DLD1 (cell line): ENCODE data around the gene GABRG3.

Source experiments
- in situ Hi-C: cut with HindIII; loops from 2 replicates; pipeline ENCODE4 v1.10.0; 2017; ENCODE audit warnings: low sequenced_read_pairs

The GABRG3 gene

DNA sequence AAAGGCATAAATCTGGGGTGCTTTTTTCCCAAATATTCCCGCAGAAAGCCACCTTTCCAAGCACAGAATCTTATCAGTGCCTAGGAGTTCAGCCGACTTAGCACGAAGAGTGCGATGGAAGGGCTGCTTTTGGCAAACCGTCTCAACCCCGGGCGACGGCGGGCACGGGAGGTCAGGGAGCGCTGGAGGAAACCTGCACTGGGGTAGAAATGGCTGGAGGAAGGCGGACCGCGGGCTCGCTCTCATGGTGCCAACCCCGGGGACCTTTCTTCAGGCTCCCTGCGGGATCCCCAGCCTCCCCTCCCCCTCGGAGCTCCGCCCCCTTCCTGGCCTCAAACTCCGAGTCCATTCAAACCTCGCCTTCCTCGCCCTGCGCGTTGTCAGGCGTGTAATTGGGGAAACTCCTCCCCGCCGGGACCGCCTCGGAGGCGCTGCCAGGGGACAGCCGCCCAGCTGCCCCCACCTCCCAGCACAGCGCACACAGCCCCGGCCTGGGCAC lies at the start of gene GABRG3:
TSS of gene GABRG3 (plus strand) at position 470 of the 499 bp plus-strand sequence.
- in situ Hi-C loops, result no loop called here

DNA sequence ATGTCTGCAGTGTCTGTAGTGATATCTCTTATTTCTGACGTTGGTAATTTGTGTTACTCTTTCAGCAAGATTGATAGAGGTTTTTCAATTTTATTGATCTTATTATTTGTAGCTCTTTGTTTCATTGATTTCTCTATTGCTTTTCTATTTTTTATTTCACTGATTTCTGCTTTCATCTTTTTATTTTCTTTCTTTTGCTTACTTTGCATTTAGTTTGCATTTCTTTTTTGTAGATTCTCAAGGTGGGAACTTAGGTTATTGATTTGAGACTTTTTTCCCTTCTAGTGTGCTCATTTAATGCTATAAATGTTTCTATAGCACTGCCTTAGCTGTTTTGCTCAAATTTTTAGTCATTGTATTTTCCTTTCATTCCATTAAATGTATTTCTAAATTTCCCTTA lies 49.5 kb upstream of the GABRG3 start:
- in situ Hi-C loops, result no loop called here

DNA sequence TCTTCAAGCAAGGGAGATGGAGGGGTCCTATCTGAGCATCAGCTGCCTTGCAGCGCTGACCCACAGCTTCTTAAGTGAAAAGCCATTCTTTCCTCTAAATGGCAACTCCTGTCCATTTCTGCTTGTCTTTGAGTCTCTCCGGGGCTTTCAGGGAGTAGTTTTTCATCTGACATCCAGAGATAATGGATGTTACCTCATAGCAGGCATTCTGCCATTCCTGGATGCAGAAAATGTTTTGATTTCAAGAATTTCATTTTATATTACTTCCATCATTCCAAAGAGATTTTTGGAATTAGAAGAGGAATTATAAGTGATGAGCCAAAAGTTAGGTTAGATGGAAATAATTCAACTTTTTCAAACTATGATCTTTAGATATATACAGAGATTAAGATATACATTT lies 44.9 kb upstream of the GABRG3 start:
- in situ Hi-C loops, result no loop called here

DNA sequence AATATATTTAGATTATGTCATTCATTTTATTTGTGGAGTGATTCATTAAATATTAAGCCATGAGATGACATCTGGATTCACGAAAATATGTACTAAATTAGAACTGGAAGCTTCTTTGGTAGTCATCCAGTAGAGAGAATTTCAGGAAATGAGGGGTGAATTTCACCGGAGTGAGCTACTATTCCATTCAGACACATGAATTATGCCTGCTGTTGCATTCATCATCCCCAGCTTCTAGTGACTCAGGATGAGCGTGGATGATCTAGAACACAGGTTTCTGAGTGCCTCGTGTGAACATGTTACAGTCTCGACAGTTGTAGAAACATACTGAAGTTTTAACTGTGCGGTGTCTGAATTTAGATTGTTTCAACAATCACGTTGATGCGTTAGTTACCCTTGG lies 42.9 kb upstream of the GABRG3 start:
- in situ Hi-C loops, result no loop called here

DNA sequence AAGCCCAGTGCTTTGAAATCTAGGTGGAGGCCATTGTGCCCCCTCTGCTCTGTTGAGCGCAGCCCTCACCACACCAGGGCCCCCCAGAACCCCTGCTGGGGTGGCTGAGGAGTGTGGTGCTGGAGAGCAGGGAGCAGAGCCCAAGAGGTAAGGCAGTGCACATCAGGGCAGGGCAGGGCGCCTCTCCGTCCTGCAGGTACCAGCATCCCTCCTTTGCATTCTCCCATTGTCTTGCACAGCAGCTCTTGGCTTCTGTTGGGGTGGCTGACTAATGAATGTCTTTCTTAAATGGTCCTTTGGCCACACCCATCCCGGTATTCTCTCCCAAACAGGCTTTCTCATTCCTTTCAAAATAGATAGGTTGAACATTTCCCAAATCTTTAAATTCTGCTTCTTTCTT lies 41.4 kb upstream of the GABRG3 start:
- in situ Hi-C loops, result no loop called here

DNA sequence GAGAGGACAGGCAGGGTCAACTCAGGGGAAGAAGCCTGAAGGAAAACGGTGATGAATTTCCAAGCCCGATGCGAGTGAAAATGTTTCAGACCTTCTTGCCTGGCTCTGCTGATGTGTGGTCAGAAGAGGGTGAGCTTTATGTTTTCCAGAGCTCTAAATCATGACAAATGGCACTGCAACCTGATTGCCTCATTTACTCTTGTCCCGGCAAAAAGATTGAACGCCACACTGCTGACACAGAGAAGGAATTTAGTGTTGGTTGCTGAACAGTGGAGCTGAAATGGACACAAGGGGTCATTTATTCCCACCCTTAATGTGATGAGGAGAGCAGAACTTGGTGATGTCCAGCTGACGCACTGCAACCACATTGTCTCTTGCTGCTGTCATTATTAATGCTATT lies 36.1 kb upstream of the GABRG3 start:
- in situ Hi-C loops, result no loop called here

DNA sequence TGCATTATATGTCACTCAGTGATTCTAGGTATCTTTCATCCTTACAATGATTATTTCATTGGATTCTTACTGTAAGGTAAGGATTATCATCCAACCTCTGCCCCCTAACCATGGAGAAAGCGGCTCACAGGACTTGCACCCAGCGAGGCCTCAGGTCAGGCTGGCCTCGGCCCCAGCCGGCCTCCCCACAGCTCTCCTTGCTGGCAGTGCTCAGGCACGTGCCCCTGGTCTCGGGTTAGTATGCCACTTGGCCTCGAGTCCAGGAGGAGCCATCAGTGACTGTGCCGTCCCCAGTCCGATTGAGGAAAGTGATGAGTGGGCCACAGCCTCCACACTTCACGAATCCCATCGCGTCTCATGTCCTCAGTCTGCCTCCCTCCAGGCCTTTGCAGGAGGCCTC lies 35.7 kb upstream of the GABRG3 start:
- in situ Hi-C loops, result no loop called here

DNA sequence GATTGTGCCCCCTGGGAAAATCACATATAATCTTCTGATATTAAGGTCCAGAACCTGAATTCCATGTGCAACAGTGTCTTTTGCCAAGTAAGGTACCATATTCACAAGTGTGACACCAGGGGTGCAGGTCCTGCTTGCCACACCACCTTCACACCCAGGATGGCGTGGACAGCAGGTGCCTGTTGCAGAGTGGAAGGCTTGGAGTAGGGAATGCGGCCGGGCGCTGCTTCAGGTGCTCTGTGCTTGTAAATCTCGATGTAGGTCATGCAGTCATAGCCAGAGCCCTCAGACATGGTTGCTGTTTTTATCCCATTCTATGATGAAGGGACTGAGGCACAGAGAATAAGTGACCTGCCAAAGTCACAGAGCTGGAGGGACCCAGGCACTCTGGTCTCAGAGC lies 34.5 kb upstream of the GABRG3 start:
- in situ Hi-C loops, result no loop called here

DNA sequence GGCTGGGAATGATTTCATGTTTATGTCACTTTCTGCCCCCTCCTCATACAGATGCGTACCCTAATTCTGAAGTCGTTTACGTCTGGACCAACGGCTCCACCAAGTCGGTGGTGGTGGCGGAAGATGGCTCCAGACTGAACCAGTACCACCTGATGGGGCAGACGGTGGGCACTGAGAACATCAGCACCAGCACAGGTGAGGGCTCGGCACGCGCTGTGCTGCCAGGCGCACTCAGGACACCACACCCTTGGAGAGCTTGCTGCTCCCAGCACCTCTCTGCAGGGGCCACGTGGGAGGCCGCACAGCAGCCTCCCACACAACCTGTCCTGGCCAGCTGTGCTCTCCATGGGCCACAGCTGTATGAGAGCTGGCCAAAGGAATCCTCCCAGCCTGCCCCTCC lies 33.8 kb upstream of the GABRG3 start:
- in situ Hi-C loops, result no loop called here

DNA sequence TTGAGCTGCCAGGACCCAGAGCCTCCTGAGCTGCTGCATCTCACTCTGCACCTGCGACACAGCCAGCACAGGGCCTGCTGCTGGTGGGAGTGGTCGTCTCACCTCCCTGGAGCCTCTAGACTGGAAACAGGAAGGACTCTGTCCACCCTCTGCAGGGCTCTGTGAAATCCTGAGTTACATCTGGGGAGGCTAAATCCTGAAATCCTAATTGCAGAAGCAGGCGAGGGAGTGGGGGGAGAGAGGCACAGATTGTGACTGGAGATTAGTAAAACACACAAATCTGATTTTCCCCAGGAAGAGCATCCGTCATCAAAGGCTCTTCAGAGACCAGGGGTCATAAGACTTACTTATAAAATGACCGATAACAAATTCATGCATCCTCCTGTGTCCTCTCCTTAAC lies 31.6 kb upstream of the GABRG3 start:
- in situ Hi-C loops, result no loop called here

DNA sequence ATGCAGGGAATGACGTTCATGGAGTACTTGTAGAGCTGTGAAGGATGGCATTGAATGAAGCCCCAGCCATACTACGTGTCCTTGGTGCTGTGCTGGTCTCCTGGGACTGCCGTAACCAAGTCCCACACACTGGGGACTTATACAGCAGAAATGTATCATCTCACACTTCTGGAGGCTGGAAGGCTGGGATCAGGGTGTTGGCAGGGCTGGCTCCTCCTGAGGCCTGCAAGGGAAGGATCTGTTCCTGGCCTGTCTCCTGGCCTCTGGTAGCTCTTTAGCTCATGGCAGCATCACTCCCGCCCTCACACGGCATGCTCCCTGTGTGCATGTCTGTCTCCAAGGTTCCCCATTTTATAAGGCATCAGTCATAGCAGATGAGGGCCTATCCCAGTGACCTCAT lies 29.5 kb upstream of the GABRG3 start:
- in situ Hi-C loops, result no loop called here

DNA sequence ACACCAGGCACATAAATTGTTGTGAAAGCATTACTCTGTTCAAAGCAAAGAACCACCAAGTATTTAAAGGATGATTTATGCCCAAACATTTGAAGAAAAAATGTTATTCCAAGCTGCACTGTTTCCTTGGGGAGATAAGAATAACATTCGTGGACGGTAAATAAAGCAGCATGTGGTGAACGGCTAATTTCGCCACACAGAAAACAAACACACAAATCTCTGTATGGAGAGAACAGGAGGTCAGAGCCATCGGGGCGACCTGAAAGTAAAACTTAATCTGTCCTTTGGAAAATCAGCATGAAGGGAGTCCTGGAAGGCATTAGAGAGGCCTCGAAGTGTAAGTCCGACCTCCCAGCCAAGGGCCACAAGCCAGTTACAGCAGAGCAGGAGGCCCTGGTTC lies 27.1 kb upstream of the GABRG3 start:
- in situ Hi-C loops, result no loop called here

DNA sequence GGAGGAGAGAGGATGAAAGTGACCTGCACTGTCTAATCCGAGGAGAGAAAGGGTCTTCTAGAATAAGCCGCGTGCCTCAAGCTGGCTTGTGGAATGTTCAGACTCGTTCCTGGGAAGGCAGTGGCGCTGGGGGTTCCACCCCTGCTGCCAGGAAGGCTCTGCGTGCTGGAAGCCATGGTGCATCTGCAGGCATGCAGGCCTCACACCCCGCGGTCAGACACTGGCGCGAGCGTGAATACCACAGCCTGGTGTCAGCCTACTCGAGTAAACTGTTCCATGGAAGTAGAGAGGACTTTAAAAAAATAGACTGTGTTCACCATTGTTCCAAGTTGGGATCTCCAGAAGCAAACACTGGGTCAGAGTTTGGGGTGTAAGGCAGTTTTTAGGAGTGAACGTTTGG lies 25.9 kb upstream of the GABRG3 start:
- in situ Hi-C loops, result no loop called here

DNA sequence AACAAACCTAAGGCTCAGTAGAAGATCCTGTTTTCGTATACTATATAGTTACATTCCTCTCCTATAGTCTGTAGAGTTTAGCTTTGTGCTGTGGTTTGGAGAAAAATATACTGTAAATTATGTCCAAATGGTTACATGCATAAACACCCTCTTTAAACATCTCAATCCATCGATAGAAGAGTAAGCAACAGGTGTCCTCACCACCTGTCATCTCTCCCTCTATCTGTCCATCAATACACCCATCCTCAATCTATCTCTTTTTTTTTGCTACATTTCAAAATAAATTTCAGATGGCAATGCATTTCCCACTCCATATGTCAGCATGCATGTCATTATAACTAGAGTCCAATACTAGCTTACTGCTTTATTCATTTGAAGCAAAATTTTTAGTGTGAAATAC lies 21.0 kb upstream of the GABRG3 start:
- in situ Hi-C loops, result no loop called here

DNA sequence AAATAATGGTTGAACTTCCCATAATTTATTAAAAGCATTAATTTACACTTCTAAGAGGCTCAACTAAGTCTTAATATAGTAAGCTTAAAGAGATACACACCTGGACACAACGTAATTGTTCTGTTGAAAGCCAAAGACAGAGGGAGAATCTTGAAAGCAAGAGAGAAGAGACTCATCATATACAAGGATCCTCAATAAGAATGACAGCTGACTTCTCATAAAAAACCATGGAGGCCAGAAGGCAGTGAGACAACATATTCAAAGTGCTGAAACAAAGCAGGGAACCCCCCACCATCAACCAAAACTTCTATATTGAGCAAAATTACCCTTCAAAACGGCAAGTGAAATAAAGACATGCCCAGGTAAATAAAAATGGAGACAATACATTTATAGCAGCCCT lies 16.6 kb upstream of the GABRG3 start:
- in situ Hi-C loops, result no loop called here

DNA sequence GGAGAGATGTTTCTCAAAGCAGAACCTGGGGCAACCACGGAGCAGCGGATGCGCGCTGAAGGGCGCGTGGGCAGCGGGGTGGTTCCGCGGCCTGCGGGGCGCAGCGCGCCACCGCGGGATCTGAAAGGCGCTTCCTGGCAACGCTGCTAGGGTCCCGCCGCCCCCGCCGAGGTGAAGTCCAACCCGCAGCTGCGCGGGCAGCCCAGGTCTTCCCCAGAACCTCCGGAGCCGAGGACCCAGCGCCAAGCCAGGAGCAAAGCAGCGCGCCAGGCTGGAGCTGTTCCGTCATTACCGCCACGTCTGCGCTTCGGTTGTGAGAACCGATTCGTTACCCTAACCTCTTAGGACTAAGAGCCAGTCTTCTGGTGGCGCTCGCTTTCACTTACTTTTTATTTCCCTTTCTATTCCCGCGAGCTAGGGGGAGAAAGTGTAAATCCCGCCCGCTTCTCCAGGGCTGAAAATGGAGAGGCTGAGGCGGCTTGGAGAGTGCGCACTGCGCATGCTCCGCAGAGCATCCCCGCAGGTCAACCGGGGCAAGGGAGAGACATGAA lies 3.2 kb upstream of the GABRG3 start:
- in situ Hi-C loops, result no loop called here

DNA sequence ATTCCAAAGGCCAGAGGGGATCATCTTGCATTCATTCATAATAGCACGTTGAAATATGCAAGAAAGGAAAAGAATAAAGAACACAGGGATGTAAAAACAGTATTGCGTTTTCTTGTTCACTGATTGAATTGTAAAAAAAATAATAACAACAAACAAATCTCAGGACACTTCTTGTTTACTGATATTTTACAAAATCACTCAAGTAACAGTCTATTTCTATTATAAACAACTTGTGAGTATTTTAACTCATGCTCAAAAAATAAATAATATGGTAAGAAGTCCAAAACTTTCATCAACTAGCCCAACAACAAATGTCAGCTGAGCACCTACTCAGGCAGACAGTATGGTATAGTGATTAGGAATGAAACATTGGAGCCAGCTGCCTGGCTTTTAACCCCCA lies 2.2 kb upstream of the GABRG3 start:
- in situ Hi-C loops, result no loop called here

DNA sequence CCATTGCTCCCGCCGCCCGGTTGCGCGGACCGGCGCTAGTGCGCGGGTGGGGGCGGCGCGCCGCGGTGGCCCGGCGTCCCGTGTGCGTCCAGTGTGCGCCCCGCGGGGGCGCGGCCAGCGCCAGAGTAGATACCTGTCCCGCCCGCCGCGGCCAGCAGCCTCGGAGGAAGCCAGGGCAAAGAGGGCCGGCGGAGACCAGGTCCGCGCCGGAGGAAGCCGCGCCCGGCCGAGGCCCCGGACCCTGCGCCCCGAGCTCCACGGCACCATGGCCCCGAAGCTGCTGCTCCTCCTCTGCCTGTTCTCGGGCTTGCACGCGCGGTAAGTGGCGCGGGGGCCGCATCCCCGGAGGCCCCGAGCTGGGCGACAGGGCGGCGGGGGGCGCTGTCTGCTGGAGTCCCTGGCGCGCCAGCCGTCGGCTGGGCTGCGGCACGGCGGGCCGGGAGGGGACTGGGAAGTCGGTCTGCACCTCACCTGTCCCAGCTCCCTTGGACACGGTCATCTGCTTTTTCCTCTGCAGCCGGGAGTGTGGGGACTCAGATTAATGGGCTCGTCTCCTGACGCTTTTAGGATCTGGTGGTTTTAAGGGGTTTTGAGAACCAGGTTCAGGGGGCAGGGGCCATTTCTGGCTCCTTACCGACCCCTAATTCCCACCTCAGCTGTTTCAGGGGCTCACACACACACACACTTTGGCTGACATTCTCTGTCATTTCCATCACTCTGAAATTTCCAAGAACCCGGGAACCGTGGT lies 464 bp downstream of the GABRG3 start:
- in situ Hi-C loops, result no loop called here

DNA sequence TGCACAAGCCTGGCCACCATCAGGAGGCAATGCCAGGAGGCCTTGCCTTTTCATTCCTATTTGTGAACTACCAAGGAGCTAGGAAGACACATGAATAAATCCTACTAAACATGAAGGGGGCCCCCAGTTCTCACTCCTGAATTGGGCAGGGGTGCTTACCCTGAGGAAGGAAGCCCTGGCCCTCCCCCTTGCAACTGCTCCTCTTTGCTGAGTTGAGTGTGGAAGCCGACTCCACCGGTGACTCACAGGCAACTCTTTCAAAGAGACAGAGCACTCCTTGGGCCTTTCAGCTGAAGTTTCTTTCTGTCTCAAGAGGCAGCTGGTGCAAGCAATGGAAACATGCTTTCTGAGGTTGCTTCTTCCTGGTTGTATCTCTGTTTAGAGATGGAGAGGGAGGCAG lies 1.7 kb downstream of the GABRG3 start:
- in situ Hi-C loops, result no loop called here

DNA sequence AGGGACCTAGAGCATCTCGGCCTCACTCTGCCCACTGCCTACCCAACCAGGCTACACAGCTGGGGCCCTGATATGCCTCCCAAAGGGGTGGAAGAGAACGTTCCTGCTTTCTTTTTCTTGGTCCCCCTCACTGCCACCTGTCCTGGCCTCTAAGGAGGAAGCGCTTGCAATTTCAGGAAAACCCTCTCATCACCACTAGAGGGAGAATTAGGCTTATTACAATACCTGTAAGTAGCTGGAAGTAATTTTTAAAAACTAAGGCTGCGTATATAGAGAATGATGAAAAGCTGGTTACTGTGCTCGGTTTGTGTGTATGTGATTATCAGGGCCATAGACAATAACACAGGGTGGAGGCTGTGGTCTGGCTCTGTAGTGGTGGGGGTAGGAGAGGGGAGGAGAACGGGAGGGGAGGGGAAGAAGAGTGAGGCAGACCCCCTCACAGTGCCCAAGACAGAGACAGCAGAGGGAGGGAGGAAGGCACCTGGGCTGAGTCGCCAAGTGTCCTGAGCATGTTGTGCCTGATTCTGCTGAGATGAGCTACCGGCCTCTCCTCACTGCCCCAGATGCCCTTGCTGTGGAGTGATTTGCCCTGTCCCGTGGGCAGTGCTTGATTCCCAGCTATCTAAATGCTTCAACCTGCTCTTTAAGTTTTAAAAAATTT lies 3.3 kb downstream of the GABRG3 start:
- in situ Hi-C loops, result no loop called here

DNA sequence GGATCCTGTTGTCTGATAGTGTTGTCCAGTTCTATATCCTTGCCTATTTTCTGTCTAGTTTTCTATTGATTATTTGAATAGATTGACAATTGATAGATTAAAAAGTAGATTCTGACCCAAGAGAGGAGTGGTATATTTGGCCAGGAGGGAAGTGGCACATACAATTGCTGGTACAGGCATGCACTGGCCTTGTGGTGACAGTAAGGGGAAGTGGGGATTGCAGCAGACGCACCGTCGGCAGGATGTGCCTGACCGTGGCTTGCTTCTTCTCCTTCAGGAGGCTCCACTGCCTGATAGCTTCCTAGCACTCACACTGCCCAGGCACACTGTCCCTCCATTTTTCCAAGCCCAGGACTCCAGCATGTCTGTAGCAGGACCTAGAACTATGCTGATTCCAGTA lies 10.5 kb downstream of the GABRG3 start:
- in situ Hi-C loops, result no loop called here

DNA sequence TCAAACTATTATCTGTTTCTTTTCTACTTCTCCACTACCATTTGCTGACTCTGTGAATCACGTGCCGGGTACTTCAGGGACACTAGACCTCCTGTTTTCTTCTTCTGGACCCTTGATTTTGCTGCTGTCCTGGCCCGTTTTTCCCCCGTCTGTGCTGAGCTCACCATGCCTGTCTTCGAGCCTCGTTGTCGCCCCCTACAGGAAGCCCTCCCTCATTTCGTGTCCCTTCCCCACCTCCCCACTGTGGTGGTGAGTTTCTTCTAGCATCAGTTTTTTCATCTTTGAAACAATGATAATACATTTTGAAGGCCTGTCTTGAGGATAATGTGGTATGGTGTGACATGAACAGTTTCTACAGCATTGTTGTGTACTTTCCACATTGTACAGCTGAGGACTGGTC lies 12.8 kb downstream of the GABRG3 start:
- in situ Hi-C loops, result no loop called here
